AG09309 (cell line): ENCODE measurements around the gene TRIM46.

ENCODE experiments used
- DNase-seq: peaks from one replicate; pipeline ENCODE4 v3.0.0-alpha.2; 2010; ENCODE audit warnings: low read depth
- H3K4me3 ChIP-seq: 2 replicates; pipeline ENCODE4 v1.5.1; 2011; ENCODE audit warnings: mild to moderate bottlenecking, low read depth, low read length, moderate library complexity; ENCODE audit not compliant: control insufficient read depth
- CTCF ChIP-seq: IDR thresholded peaks from 2 replicates; pipeline ENCODE4 v1.5.1; 2011; ENCODE audit warnings: mild to moderate bottlenecking, low read depth, low read length, inconsistent platforms; ENCODE audit not compliant: insufficient read depth, control insufficient read depth; ENCODE audit errors: missing control alignments

The TRIM46 gene

DNA sequence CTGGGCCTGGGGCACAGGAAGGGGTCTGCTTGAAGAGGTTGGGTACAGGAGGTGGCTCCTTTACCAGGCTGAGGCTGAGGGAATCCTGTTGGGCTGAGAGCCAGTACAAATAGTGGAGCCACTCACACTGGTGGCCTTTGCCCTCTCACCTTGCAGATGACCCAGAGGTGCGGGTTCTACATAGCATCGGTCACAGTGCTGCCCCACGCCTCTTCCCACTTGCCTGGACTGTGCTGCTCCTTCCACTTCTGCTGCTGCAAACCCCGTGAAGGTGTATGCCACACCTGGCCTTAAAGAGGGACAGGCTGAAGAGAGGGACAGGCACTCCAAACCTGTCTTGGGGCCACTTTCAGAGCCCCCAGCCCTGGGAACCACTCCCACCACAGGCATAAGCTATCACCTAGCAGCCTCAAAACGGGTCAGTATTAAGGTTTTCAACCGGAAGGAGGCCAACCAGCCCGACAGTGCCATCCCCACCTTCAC lies 39.8 kb upstream of the TRIM46 start:
- no peak overlapping the region for H3K4me3 ChIP-seq
- TF ChIP-seq CTCF = no peak
- no peak for DNase-seq

- TF ChIP-seq CTCF = no peak
- no peak overlapping the region for H3K4me3 ChIP-seq
- DNase-seq = no peak
Measured at GRCh38 chr1:155134322-155134721, 39.3 kb upstream of the TRIM46 start.

GRCh38 chr1:155134880-155135414 lies 38.7 kb upstream of the TRIM46 start:
- TF ChIP-seq CTCF = no peak
- peak; percentile 79 for DNase-seq

GRCh38 chr1:155135415-155136028 lies 38.1 kb upstream of the TRIM46 start, which contains the start of gene SLC50A1:
Gene SLC50A1, plus strand, starts transcription at chr1:155135852. Its CDS starts 60 bp downstream, at chr1:155135912.
- no peak for TF ChIP-seq CTCF
- peak; percentile 67 for DNase-seq
- H3K4me3 ChIP-seq = peak within 1 kb of the TSS; percentile 66

More at GRCh38 chr1:155134880-155135414, 38.7 kb upstream of the TRIM46 start:
- H3K4me3 ChIP-seq = peak overlapping the region; percentile 66

DNA sequence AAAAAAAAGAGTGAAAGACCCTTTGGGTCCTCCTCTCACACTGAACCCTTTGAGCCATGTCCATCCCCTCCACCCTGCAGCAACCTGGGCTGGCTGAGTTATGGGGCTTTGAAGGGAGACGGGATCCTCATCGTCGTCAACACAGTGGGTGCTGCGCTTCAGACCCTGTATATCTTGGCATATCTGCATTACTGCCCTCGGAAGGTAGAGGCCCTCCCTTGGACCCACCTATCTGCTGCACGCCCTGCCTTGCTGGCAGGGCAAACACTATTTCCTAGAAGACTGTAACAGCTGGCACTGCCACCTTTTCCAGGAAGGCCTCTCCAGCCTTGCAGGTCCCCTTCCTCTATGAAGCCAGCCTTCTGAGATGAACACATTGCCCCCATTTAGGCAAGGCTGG lies 36.9 kb upstream of the TRIM46 start:
- no peak for DNase-seq
- TF ChIP-seq CTCF = no peak
- H3K4me3 ChIP-seq = peak overlapping the region; percentile 66

GRCh38 chr1:155137154-155137949 lies 36.3 kb upstream of the TRIM46 start:
- DNase-seq = no peak
- H3K4me3 ChIP-seq = no peak overlapping the region; the same call in 1 of the 2 replicates
- no peak for TF ChIP-seq CTCF
